Mammary epithelial cell (primary cell): ENCODE measurements around the gene LYPD4.

ENCODE experiments used
- EZH2 ChIP-seq: IDR thresholded peaks from 2 replicates; pipeline ENCODE4 v1.6.1; 2012; ENCODE audit warnings: low read length, inconsistent platforms, borderline replicate concordance
- TF ChIP-seq, protein P1 (sequence below), 2 donors: IDR thresholded peaks in 1 of 2; conservative IDR thresholded peaks in 1 of 2; 2 replicates each; pipeline ENCODE4 v1.5.1; 2011 to 2012; ENCODE audit warnings: inconsistent platforms in 2 of 2, low read length in 2 of 2, mild to moderate bottlenecking in 2 of 2, control low read depth in 1 of 2, low read depth in 1 of 2; ENCODE audit not compliant: insufficient read depth in 1 of 2; ENCODE audit errors: extremely low read depth in 1 of 2

DNA sequence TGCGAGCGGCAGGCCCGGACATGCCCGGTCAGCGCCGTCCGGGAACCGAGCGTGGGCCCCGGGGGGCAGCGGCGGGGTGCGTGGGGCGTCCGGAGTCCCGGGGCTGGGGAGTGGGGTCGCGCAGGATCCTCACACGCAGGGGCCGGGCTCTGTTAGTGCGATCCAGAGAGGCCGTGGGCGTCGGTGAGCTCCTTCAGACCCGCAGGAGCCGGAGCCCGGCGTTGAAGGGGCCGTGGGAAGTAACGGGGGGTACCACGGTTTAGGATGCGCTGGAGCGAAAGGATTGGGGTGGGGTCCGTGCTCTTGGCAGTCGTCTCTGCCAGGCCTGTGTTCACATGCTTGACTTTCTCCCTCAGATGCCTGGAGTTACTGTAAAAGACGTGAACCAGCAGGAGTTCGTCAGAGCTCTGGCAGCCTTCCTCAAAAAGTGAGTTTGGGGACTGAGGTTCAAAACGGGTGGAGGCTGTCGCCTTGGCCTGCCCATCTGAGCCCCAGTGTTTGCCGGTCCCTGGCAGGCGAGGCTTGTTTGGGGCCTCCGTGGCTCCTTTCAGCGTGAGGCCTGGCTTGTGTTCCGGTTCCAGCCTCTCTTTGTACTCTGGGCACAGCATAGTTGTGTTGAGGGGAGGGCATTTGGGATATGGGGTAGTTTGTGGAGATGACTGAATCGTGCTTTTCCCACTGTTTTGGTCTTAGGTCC lies 16.1 kb upstream of the LYPD4 start:
- TF ChIP-seq, protein P1, sequence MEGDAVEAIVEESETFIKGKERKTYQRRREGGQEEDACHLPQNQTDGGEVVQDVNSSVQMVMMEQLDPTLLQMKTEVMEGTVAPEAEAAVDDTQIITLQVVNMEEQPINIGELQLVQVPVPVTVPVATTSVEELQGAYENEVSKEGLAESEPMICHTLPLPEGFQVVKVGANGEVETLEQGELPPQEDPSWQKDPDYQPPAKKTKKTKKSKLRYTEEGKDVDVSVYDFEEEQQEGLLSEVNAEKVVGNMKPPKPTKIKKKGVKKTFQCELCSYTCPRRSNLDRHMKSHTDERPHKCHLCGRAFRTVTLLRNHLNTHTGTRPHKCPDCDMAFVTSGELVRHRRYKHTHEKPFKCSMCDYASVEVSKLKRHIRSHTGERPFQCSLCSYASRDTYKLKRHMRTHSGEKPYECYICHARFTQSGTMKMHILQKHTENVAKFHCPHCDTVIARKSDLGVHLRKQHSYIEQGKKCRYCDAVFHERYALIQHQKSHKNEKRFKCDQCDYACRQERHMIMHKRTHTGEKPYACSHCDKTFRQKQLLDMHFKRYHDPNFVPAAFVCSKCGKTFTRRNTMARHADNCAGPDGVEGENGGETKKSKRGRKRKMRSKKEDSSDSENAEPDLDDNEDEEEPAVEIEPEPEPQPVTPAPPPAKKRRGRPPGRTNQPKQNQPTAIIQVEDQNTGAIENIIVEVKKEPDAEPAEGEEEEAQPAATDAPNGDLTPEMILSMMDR (conservative IDR thresholded peaks at IDR 0.05 in 1 of 2, IDR thresholded peaks at IDR 0.05 in 1 of 2; ENCODE audit: extremely low read depth in 1 of 2, insufficient read depth in 1 of 2, low read depth in 1 of 2, low read length in 2 of 2): no peak
- no peak for TF ChIP-seq EZH2
